Activated naive CD8-positive, alpha-beta T cell treated with anti-CD3 and anti-CD28 coated beads for 36 hours (primary cell): ENCODE results near the gene STRBP. TPM values are rescaled to one million over a fixed set of nuclear protein-coding genes. Genes with fewer than 3 reads are reported as not detected.

Experiments used
- DNase-seq: peaks from one replicate; pipeline ENCODE4 v3.0.0; 2021
- H3K27ac Mint-ChIP-seq: one replicate; pipeline ENCODE4 v1.8.0; 2022; ENCODE audit warnings: mild to moderate bottlenecking, moderate library complexity, mixed read lengths
- H3K27me3 Mint-ChIP-seq: one replicate; pipeline ENCODE4 v1.8.0; 2022; ENCODE audit warnings: mild to moderate bottlenecking, mixed read lengths
- H3K36me3 Mint-ChIP-seq: one replicate; pipeline ENCODE4 v1.8.0; 2021; ENCODE audit warnings: mild to moderate bottlenecking, mixed read lengths
- H3K4me1 Mint-ChIP-seq: one replicate; pipeline ENCODE4 v1.8.0; 2021; ENCODE audit warnings: mixed read lengths
- H3K4me3 Mint-ChIP-seq: one replicate; pipeline ENCODE4 v1.8.0; 2022; ENCODE audit warnings: mild to moderate bottlenecking, moderate library complexity, mixed read lengths
- H3K9me3 Mint-ChIP-seq: one replicate; pipeline ENCODE4 v1.8.0; 2022; ENCODE audit warnings: mixed read lengths
- total RNA-seq, 2 experiments: library from RNA; stranded (reverse); gene quantifications; one replicate each; pipeline ENCODE4 v1.2.3, GENCODE V29; 2021

Gene STRBP
- total RNA-seq, 2 experiments from 2014 or later = 43.5 to 46.2 TPM

GRCh38 chr9:123246534-123246933 is 21.9 kb downstream of the STRBP start:
- Mint-ChIP-seq H3K27me3 (no peaks in the 10 kb centered on the region), H3K27ac (no peak overlapping the region), H3K4me1 (peaks cover 49% of the 10 kb centered on the region), H3K9me3 (peaks cover 2% of the 10 kb centered on the region), H3K36me3 (peaks cover 23% of the 10 kb centered on the region), H3K4me3 (no peak overlapping the region)
- DNase-seq = no peak

DNA sequence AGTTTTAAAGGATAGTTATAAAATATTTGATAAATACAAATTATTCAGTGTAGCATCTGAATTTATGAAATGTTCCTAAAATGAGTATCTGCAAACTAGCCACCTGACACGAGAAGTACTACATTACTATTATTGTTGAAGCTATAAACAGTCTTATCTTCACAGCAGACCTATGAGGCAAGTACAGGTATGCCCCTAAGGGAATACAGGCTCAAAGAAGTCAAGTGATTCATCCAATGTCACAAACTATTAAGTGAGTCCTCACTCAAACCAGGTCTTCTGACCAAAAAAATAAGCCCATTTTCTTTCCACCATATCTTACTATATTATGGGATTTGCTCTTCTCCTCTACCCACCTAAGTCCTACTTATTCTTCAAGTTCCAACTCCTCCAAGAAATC is 28.7 kb downstream of the STRBP start:
- H3K9me3 Mint-ChIP-seq = peaks cover 2% of the 10 kb centered on the region
- DNase-seq = no peak
- H3K36me3 Mint-ChIP-seq = peaks cover 36% of the 10 kb centered on the region
- H3K27ac Mint-ChIP-seq = no peak overlapping the region
- H3K27me3 Mint-ChIP-seq = no peaks in the 10 kb centered on the region
- peaks cover 51% of the 10 kb centered on the region for H3K4me1 Mint-ChIP-seq
- no peak overlapping the region for H3K4me3 Mint-ChIP-seq

DNA sequence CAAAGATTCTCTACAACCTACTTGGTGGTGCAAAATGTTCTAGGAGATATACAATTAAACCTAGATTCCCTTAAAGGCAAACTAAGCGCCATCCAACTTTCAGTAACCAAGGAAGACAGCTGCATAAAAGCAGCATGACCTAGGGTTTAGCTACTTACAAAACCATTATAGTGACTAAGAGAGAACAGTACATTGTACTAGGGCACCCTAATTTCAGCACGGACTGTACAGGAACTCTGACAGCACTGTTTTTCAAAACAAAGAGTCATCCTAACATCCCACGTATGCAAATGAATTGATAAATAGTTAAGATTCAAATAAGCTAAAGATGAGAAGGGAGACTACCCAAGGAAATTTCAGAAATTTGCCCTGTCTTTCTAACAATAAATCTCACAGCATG is 30.0 kb downstream of the STRBP start:
- Mint-ChIP-seq H3K27me3 (no peaks in the 10 kb centered on the region), H3K36me3 (peaks cover 36% of the 10 kb centered on the region), H3K9me3 (no peaks in the 10 kb centered on the region), H3K4me1 (peaks cover 47% of the 10 kb centered on the region), H3K4me3 (no peak overlapping the region), H3K27ac (no peak overlapping the region)
- no peak for DNase-seq

DNA sequence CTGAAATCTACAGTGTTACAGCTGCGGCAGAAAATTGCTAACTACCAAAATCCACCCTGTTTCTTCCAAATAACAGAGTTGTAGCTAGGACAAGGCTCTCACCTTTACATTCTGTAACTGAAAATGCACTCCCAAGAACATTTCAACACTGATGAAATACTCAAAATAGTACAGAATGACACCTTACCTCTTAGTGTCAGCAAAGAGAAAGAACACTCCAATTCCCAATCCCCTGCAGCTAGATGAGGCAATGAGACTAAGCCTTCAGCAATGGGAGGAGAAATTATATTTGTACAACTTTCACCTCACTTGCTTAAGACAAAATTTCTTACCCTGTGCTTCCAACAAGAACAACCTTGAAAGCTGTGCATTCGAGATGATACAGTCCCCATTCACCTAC is 31.2 kb downstream of the STRBP start:
- Mint-ChIP-seq H3K9me3 (no peaks in the 10 kb centered on the region), H3K27ac (no peak overlapping the region), H3K4me1 (peaks cover 42% of the 10 kb centered on the region), H3K4me3 (no peak overlapping the region), H3K27me3 (no peaks in the 10 kb centered on the region), H3K36me3 (peaks cover 37% of the 10 kb centered on the region)
- DNase-seq = no peak

DNA sequence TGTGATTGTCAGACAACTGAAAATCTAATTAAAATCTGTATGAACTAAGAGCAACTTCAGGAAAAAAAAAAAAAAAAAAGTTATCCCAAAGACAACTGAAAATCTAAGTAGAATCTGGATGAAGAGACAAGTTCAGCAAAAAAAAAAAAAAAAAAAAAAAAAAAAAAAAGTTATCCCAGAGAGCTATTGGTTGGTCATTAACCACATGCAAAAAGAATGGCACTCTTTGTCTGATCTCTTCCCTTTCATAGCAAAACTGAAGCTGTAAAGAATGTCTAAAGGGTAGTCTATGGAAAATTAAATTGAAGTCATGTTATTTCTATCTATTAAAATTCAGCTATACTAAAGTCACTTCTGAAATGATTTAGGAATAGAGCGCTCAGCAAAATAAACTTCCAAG is 32.9 kb downstream of the STRBP start:
- H3K4me1 Mint-ChIP-seq = peaks cover 40% of the 10 kb centered on the region
- no peak overlapping the region for H3K4me3 Mint-ChIP-seq
- H3K27ac Mint-ChIP-seq = peak overlapping the region; percentile 46
- DNase-seq = no peak
- H3K36me3 Mint-ChIP-seq = peaks cover 31% of the 10 kb centered on the region
- H3K9me3 Mint-ChIP-seq = no peaks in the 10 kb centered on the region
- H3K27me3 Mint-ChIP-seq = no peaks in the 10 kb centered on the region

DNA sequence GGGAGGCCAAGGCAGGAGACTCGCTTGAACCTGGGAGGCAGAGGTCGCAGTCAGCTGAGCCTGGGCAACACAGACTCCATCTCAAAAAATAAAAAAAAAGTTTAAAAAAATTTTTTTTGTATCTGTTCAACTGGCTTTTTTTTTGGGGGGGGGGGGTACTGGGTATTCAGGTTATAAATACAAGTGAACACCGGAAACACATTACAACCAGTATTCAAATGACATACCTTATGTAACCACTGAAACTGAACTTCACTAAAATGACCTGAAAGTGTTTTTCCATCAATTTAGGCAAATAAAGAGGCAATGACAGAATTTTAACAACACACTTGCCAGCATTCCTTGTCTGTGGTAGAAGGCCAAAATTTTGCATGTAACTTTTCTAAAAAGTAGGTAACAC is 33.5 kb downstream of the STRBP start:
- Mint-ChIP-seq H3K27ac (no peak overlapping the region), H3K4me1 (peaks cover 38% of the 10 kb centered on the region), H3K36me3 (peaks cover 31% of the 10 kb centered on the region), H3K27me3 (no peaks in the 10 kb centered on the region), H3K4me3 (peak overlapping the region; percentile 6), H3K9me3 (no peaks in the 10 kb centered on the region)
- DNase-seq = no peak

DNA sequence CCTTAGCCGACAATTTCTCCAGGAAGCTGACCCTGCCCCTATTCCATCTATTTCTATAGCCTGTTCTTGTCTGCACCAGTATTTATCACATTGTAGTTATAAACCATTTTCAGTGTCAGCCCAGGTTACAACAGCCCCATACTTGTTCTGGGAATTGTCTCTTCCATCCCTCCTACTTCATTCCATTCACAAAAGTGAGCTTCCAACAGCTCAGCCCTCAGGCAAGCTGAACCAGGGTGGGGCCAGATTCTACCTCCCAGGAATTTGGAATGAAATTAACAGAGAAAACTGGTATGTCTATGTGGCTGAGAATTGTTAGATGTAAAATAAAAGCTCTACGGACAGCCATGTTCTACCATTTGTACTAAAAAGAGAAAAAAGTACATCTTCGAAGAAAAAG is 36.1 kb downstream of the STRBP start:
- H3K27ac Mint-ChIP-seq = no peak overlapping the region

DNA sequence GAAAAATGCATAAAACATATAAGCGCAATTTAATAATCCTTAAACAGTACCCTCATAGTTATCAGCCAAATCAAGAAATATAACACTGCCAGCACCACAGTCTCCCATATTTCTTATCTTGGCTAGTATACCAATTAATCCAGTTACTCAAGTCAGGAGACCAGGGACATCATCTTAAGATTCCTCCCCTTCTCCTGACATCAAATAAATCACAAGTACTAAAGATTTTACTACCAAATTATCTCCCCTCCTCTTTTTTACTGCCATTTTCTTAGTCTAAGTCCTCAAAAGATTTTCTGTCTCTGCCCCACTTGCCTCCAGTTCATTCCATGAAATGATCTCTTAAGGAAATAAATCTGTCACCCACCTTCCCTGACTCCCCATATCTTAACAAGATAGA is 37.0 kb downstream of the STRBP start:
- H3K9me3 Mint-ChIP-seq = no peaks in the 10 kb centered on the region
- no peak for DNase-seq
- H3K4me1 Mint-ChIP-seq = peaks cover 25% of the 10 kb centered on the region
- H3K27ac Mint-ChIP-seq = no peak overlapping the region
- H3K36me3 Mint-ChIP-seq = peaks cover 19% of the 10 kb centered on the region
- no peak overlapping the region for H3K4me3 Mint-ChIP-seq
- H3K27me3 Mint-ChIP-seq = no peaks in the 10 kb centered on the region

More for the DNA sequence above, 36.1 kb downstream of the STRBP start:
- no peaks in the 10 kb centered on the region for H3K27me3 Mint-ChIP-seq
- no peak for DNase-seq
- H3K4me3 Mint-ChIP-seq = no peak overlapping the region
- peaks cover 20% of the 10 kb centered on the region for H3K4me1 Mint-ChIP-seq
- no peaks in the 10 kb centered on the region for H3K9me3 Mint-ChIP-seq
- peaks cover 27% of the 10 kb centered on the region for H3K36me3 Mint-ChIP-seq

- Mint-ChIP-seq H3K36me3 (peaks cover 16% of the 10 kb centered on the region), H3K4me3 (no peak overlapping the region), H3K27ac (no peak overlapping the region), H3K4me1 (peaks cover 28% of the 10 kb centered on the region), H3K27me3 (no peaks in the 10 kb centered on the region), H3K9me3 (no peaks in the 10 kb centered on the region)
- DNase-seq = no peak
Measured at GRCh38 chr9:123228967-123229366, 39.4 kb downstream of the STRBP start.

DNA sequence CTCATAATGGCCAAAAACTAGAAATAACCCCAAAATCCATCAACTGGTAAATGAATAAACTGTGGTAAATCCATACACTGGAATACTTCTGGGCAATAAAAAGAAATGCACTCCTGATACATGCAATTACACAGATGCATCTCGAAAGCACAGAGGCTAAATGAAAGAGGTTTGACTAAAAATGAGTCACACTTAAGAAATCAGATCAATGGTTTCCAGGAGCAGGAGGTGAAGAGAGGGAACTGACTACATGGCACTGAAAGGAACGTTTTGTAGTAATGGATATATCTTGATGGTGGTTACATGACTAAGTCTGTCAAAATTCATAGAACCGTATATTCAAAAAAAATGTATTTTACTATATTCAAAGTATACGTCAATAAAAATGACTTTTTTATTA is 42.4 kb downstream of the STRBP start:
- peak overlapping the region; percentile 79 for H3K27ac Mint-ChIP-seq
- peaks cover 28% of the 10 kb centered on the region for H3K4me1 Mint-ChIP-seq
- no peak overlapping the region for H3K4me3 Mint-ChIP-seq
- H3K36me3 Mint-ChIP-seq = peaks cover 9% of the 10 kb centered on the region
- no peaks in the 10 kb centered on the region for H3K9me3 Mint-ChIP-seq
- no peaks in the 10 kb centered on the region for H3K27me3 Mint-ChIP-seq
- DNase-seq = no peak

- no peaks in the 10 kb centered on the region for H3K9me3 Mint-ChIP-seq
- H3K4me3 Mint-ChIP-seq = no peak overlapping the region
- peak overlapping the region; percentile 79 for H3K27ac Mint-ChIP-seq
- H3K4me1 Mint-ChIP-seq = peaks cover 33% of the 10 kb centered on the region
- H3K36me3 Mint-ChIP-seq = peaks cover 9% of the 10 kb centered on the region
- DNase-seq = peak; percentile 66
- no peaks in the 10 kb centered on the region for H3K27me3 Mint-ChIP-seq
Measured at GRCh38 chr9:123225374-123225813, 43.0 kb downstream of the STRBP start.

- peaks cover 16% of the 10 kb centered on the region for H3K36me3 Mint-ChIP-seq
- no peaks in the 10 kb centered on the region for H3K27me3 Mint-ChIP-seq
- peaks cover 36% of the 10 kb centered on the region for H3K4me1 Mint-ChIP-seq
Measured at GRCh38 chr9:123220127-123220526, 48.3 kb downstream of the STRBP start.

GRCh38 chr9:123218831-123219230 is 49.6 kb downstream of the STRBP start:
- no peak overlapping the region for H3K4me3 Mint-ChIP-seq
- H3K9me3 Mint-ChIP-seq = no peaks in the 10 kb centered on the region
- H3K27me3 Mint-ChIP-seq = no peaks in the 10 kb centered on the region
- H3K27ac Mint-ChIP-seq = no peak overlapping the region
- no peak for DNase-seq
- H3K36me3 Mint-ChIP-seq = peaks cover 6% of the 10 kb centered on the region
- peaks cover 29% of the 10 kb centered on the region for H3K4me1 Mint-ChIP-seq

More at GRCh38 chr9:123220127-123220526, 48.3 kb downstream of the STRBP start:
- Mint-ChIP-seq H3K4me3 (no peak overlapping the region), H3K9me3 (no peaks in the 10 kb centered on the region), H3K27ac (no peak overlapping the region)
- no peak for DNase-seq

- no peak overlapping the region for H3K27ac Mint-ChIP-seq
- DNase-seq = no peak
- H3K4me1 Mint-ChIP-seq = peaks cover 31% of the 10 kb centered on the region
- H3K27me3 Mint-ChIP-seq = no peaks in the 10 kb centered on the region
- peaks cover 6% of the 10 kb centered on the region for H3K36me3 Mint-ChIP-seq
- H3K9me3 Mint-ChIP-seq = no peaks in the 10 kb centered on the region
- no peak overlapping the region for H3K4me3 Mint-ChIP-seq
Measured at GRCh38 chr9:123217128-123217654, 51.2 kb downstream of the STRBP start.

GRCh38 chr9:123216251-123216797 is 52.1 kb downstream of the STRBP start:
- Mint-ChIP-seq H3K4me1 (peaks cover 31% of the 10 kb centered on the region), H3K36me3 (peaks cover 6% of the 10 kb centered on the region), H3K27ac (no peak overlapping the region), H3K9me3 (no peaks in the 10 kb centered on the region), H3K4me3 (no peak overlapping the region), H3K27me3 (no peaks in the 10 kb centered on the region)
- no peak for DNase-seq

DNA sequence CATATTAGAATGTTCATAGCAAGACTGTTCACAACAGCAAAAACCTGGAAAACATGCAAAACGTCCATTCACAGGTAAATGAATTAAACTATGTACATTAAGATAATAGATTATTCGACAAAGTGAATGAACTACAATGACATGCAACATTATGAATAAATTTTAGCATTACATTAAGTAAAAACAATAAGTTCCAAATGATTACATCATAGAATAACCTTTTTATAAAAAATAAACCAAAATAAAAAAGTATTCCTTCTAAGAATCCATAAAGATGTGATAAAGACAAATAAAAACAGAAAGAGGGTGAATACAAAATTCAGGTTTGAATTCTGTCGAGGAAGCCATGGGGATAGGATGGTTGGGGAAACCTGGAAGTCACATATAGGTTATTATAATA is 57.3 kb downstream of the STRBP start:
- DNase-seq = no peak
- Mint-ChIP-seq H3K27ac (no peak overlapping the region), H3K9me3 (no peaks in the 10 kb centered on the region), H3K4me1 (peaks cover 12% of the 10 kb centered on the region), H3K36me3 (peaks cover 8% of the 10 kb centered on the region), H3K27me3 (no peaks in the 10 kb centered on the region), H3K4me3 (no peak overlapping the region)
